Measurements from ENCODE around the gene PJA1. TPM values are rescaled to one million over a fixed set of nuclear protein-coding genes. Genes with fewer than 3 reads are reported as not detected.

Gene PJA1
- total RNA-seq, 1 donor from 2014 or later = 59.5 TPM

- TF ChIP-seq, protein P1, sequence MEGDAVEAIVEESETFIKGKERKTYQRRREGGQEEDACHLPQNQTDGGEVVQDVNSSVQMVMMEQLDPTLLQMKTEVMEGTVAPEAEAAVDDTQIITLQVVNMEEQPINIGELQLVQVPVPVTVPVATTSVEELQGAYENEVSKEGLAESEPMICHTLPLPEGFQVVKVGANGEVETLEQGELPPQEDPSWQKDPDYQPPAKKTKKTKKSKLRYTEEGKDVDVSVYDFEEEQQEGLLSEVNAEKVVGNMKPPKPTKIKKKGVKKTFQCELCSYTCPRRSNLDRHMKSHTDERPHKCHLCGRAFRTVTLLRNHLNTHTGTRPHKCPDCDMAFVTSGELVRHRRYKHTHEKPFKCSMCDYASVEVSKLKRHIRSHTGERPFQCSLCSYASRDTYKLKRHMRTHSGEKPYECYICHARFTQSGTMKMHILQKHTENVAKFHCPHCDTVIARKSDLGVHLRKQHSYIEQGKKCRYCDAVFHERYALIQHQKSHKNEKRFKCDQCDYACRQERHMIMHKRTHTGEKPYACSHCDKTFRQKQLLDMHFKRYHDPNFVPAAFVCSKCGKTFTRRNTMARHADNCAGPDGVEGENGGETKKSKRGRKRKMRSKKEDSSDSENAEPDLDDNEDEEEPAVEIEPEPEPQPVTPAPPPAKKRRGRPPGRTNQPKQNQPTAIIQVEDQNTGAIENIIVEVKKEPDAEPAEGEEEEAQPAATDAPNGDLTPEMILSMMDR (conservative IDR thresholded peaks at IDR 0.05) = no peak
- peaks cover 61% of the 10 kb centered on the region for H3K4me1 Mint-ChIP-seq
- H3K27ac Mint-ChIP-seq (ENCODE audit: unreplicated experiment) = peak overlapping the region; percentile 99
- DNase-seq (ENCODE audit: low read depth, low spot score) = peak; percentile 39
- H3K36me3 Mint-ChIP-seq (ENCODE audit: low read depth) = no peaks in the 10 kb centered on the region
- peak overlapping the region; percentile 83 for H3K4me3 Mint-ChIP-seq
- H3K27me3 Mint-ChIP-seq (ENCODE audit: low read depth) = no peaks in the 10 kb centered on the region
- H3K9me3 Mint-ChIP-seq = no peaks in the 10 kb centered on the region
Measured at GRCh38 chrX:69137371-69138117, 27.7 kb downstream of the PJA1 start.

DNA sequence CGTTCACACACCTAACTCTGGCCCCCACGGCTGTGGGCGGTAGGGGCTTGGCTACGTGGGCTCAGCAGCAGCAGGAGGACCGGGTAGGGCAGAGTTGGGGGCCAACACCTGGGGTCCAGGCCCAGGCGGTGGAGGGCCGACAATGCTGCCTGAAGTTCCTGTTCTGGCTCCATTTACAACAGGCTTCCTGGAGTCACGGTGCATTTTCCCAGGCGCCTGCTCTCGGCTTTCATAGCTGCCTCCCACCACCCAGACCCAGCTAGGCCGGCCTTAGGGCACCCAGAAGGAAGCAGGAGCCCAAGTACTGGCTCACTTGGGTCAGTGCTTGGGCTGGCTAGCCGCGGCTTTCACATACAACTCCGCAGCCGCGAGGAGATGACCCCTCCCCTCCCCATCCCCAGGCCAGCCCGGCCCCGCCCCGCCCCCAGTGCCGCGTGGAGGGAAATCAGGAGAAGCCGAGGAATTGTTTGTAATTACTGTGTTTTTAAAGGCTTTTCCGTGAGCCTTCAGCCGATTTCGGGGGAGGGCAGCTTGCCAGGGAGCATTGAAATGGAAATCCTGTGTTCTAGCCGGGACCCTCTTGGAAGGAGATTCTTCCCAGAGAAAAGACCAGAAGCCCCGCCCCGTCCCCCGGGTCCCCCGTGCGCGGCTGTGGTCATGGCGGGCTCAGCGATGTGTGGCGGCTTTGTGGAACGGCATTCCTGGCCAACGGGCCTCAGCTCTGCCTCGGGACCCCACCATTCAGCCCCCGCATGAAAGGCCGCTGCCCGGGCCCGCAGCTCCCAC lies 28.5 kb downstream of the PJA1 start:
- Mint-ChIP-seq H3K9me3 (no peaks in the 10 kb centered on the region), H3K36me3 (ENCODE audit: low read depth) (no peaks in the 10 kb centered on the region), H3K27ac (ENCODE audit: unreplicated experiment) (peak overlapping the region; percentile 99), H3K4me1 (peaks cover 67% of the 10 kb centered on the region), H3K4me3 (peak overlapping the region; percentile 83), H3K27me3 (ENCODE audit: low read depth) (no peaks in the 10 kb centered on the region)
- TF ChIP-seq, protein P1 (conservative IDR thresholded peaks at IDR 0.05) = no peak
- peak; percentile 54 for DNase-seq (ENCODE audit: low read depth, low spot score)

DNA sequence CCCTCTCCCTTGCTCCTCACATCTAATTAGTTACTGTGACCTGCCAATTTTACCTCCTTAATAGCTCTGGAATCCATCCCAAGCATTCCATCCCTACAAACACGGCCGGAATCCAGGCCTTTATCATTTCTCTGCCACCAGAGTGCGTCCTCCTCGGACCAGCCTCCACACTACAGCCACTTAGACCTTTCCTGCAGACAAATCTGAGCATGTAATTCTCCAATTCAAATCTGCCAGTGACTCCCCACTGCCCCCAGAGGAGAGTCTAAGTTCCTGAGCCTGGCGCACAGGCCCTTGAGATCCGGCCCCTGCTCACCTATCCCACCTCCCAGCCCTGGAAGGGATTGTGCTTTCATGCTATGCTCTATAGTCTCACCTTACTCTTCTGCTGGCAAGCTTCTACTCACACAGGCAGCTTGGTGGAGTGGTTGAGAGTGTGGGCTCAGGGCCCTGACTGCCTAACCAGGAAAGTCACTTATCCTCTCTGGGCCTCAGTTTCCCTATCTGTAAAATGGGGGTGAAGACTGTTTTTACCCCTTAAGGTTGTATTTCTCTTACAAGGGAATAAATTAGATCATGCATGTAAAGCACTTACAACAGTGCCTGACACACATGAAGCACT lies 31.2 kb downstream of the PJA1 start:
- Mint-ChIP-seq H3K9me3 (no peaks in the 10 kb centered on the region), H3K36me3 (ENCODE audit: low read depth) (no peaks in the 10 kb centered on the region), H3K4me1 (peaks cover 60% of the 10 kb centered on the region), H3K27me3 (ENCODE audit: low read depth) (no peaks in the 10 kb centered on the region), H3K4me3 (peak overlapping the region; percentile 7), H3K27ac (ENCODE audit: unreplicated experiment) (peak overlapping the region; percentile 3)
- TF ChIP-seq, protein P1 (conservative IDR thresholded peaks at IDR 0.05) = peak; percentile 56
- peak; percentile 33 for DNase-seq (ENCODE audit: low read depth, low spot score)

GRCh38 chrX:69131886-69132285 lies 33.4 kb downstream of the PJA1 start:
- H3K4me1 Mint-ChIP-seq = peaks cover 55% of the 10 kb centered on the region
- DNase-seq (ENCODE audit: low read depth, low spot score) = no peak
- H3K4me3 Mint-ChIP-seq = peak overlapping the region; percentile 34
- no peaks in the 10 kb centered on the region for H3K27me3 Mint-ChIP-seq (ENCODE audit: low read depth)
- peak overlapping the region; percentile 58 for H3K27ac Mint-ChIP-seq (ENCODE audit: unreplicated experiment)
- no peaks in the 10 kb centered on the region for H3K9me3 Mint-ChIP-seq
- no peaks in the 10 kb centered on the region for H3K36me3 Mint-ChIP-seq (ENCODE audit: low read depth)
- TF ChIP-seq, protein P1 (conservative IDR thresholded peaks at IDR 0.05) = no peak

DNA sequence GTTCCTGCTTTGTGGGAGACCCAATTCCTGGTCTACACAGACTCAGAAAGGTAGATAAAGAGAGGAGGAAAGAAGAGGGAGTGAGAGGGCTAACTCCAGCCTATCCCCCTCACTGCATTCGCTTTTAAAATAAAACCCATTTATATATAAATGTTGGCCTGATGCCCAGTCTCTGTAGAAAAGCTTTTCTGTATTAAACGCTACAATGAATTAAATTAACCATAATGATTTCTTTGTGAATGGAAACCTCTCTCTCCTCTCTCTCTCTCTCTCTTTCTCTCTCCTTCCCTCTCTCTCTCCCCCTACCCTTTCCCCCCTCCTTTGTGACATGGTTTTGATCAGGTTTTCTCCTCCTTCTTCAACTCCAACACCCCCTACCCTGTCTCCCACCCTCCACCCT lies 34.8 kb downstream of the PJA1 start:
- H3K27ac Mint-ChIP-seq (ENCODE audit: unreplicated experiment) = no peak overlapping the region
- H3K27me3 Mint-ChIP-seq (ENCODE audit: low read depth) = no peaks in the 10 kb centered on the region
- no peak overlapping the region for H3K4me3 Mint-ChIP-seq
- H3K9me3 Mint-ChIP-seq = no peaks in the 10 kb centered on the region
- TF ChIP-seq, protein P1 (conservative IDR thresholded peaks at IDR 0.05) = no peak
- H3K36me3 Mint-ChIP-seq (ENCODE audit: low read depth) = no peaks in the 10 kb centered on the region
- H3K4me1 Mint-ChIP-seq = peaks cover 45% of the 10 kb centered on the region
- no peak for DNase-seq (ENCODE audit: low read depth, low spot score)

All from neural crest cell (in vitro differentiated cells).